Right atrium auricular region (tissue), 2 donors: ENCODE results near the gene AFAP1. TPM values are rescaled to one million over a fixed set of nuclear protein-coding genes. Genes with fewer than 3 reads are reported as not detected.

ENCODE experiments used
- DNase-seq: peaks from one replicate; pipeline ENCODE4 v3.0.0-alpha.2; 2019; ENCODE audit warnings: low spot score
- H3K27ac ChIP-seq, 2 donors: fragments of 200-600 bp; sonication (generic); 1 replicate in 1 of 2; 2 replicates in 1 of 2; pipeline ENCODE4 v1.5.1; 2016 to 2019
- H3K27me3 ChIP-seq, 2 donors: fragments of 200-600 bp; sonication (generic); one replicate each; pipeline versions ENCODE4 v1.5.1 to v1.6.0; 2017 to 2019
- H3K36me3 ChIP-seq: fragments of 200-600 bp; sonication (generic); one replicate; pipeline ENCODE4 v1.5.1; 2016
- H3K4me1 ChIP-seq, 2 donors: fragments of 200-600 bp; sonication (generic); one replicate each; pipeline versions ENCODE4 v1.5.1 to v1.6.0; 2017 to 2019
- H3K4me3 ChIP-seq, 2 donors: fragments of 200-600 bp; sonication (generic); 1 replicate in 1 of 2; 2 replicates in 1 of 2; pipeline ENCODE4 v1.5.1; 2017 to 2019; ENCODE audit warnings: mild to moderate bottlenecking in 1 of 2, moderate library complexity in 1 of 2
- H3K9me3 ChIP-seq, 2 donors: fragments of 200-600 bp; sonication (generic); one replicate each; pipeline ENCODE4 v1.5.1; 2019
- CTCF ChIP-seq, 2 donors: fragments of 200-600 bp; sonication (generic); IDR thresholded peaks; one replicate each; pipeline ENCODE4 v1.5.1; 2019; ENCODE audit warnings: antibody characterized with exemption in 2 of 2
- total RNA-seq, 2 donors: library from RNA; depleted of rRNA; stranded (reverse); fragments of >200 nt; gene quantifications; one replicate each; pipeline ENCODE4 v1.1.0, GENCODE V29; 2016

The AFAP1 gene
- total RNA-seq, 2 donors from 2014 or later: 16.2 to 27.2 TPM

DNA sequence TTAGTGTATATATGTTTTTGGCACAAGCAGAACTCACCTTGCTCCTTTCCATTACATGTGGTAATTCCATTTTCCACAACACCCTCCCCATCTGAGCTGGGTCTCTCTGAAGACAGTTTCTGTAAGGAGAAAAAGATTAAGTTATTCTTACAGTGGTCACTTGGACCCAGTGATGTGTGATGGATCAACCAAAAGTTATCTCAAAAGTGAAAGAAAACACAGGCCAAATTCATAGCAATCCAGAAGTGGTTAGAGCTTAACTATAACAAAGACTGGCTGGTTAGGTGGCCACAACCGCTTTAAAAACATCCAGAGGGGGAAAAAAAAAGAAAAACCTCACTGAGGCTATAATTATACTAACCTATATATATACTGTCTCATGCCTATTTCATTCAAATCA, 123.7 kb downstream of the AFAP1 start:
- DNase-seq: no peak
- no peak for TF ChIP-seq CTCF (IDR thresholded peaks at IDR 0.05)
- Histone ChIP-seq H3K4me3 (no peak overlapping the region), H3K36me3 (peaks cover 19% of the 10 kb centered on the region), H3K4me1 (peaks cover 0 to 58% of the 10 kb centered on the region in 2 donors), H3K27ac (no peak overlapping the region), H3K9me3 (no peaks in the 10 kb centered on the region), H3K27me3 (no peaks in the 10 kb centered on the region)

DNA sequence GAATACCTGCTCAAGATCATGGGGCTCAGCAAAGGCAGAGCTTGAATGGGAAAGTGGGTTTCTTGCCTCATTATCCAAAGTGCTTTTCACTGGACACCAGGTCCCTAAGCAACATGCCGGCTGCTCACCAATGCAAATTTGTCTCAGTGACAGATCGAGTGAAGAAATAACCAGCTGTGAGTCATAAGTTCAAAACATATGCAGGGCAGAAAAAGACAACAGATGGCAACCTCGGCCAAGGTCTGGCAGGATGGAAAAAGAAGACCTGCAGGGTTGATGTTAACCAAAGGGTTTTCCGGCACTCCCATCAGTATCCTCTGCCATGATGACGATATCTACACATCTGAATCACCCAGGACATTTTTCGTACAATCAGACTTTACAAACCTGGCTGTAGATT, 124.1 kb downstream of the AFAP1 start:
- Histone ChIP-seq H3K4me1 (peaks cover 0 to 60% of the 10 kb centered on the region in 2 donors), H3K9me3 (no peaks in the 10 kb centered on the region), H3K4me3 (no peak overlapping the region), H3K27me3 (no peaks in the 10 kb centered on the region), H3K36me3 (peaks cover 19% of the 10 kb centered on the region), H3K27ac (no peak overlapping the region)
- TF ChIP-seq CTCF (IDR thresholded peaks at IDR 0.05): no peak
- no peak for DNase-seq

GRCh38 chr4:7814451-7814850, 125.2 kb downstream of the AFAP1 start:
- Histone ChIP-seq H3K4me3 (no peak overlapping the region), H3K27ac (no peak overlapping the region)
- no peak for TF ChIP-seq CTCF (IDR thresholded peaks at IDR 0.05)

GRCh38 chr4:7813674-7814073, 126.0 kb downstream of the AFAP1 start:
- Histone ChIP-seq H3K27ac (peak overlapping the region in 1 of 2 donors; percentile 68), H3K27me3 (no peaks in the 10 kb centered on the region), H3K9me3 (no peaks in the 10 kb centered on the region), H3K4me1 (peaks cover 0 to 47% of the 10 kb centered on the region in 2 donors), H3K36me3 (peaks cover 29% of the 10 kb centered on the region), H3K4me3 (no peak overlapping the region)
- TF ChIP-seq CTCF (IDR thresholded peaks at IDR 0.05): no peak
- no peak for DNase-seq

More at GRCh38 chr4:7814451-7814850, 125.2 kb downstream of the AFAP1 start:
- DNase-seq: no peak
- no peaks in the 10 kb centered on the region for H3K9me3 ChIP-seq
- peaks cover 23% of the 10 kb centered on the region for H3K36me3 ChIP-seq
- no peaks in the 10 kb centered on the region for H3K27me3 ChIP-seq
- H3K4me1 ChIP-seq: peaks cover 0 to 54% of the 10 kb centered on the region in 2 donors

GRCh38 chr4:7812921-7813320, 126.7 kb downstream of the AFAP1 start:
- no peak for DNase-seq

More at GRCh38 chr4:7812921-7813320, 126.7 kb downstream of the AFAP1 start:
- peak overlapping the region; percentile 68 to 79 for H3K27ac ChIP-seq
- H3K4me1 ChIP-seq: peaks cover 0 to 41% of the 10 kb centered on the region in 2 donors
- TF ChIP-seq CTCF (IDR thresholded peaks at IDR 0.05): no peak
- H3K27me3 ChIP-seq: no peaks in the 10 kb centered on the region
- no peaks in the 10 kb centered on the region for H3K9me3 ChIP-seq
- no peak overlapping the region for H3K4me3 ChIP-seq
- H3K36me3 ChIP-seq: peaks cover 37% of the 10 kb centered on the region
